K562 (cell line): ENCODE data around the gene PTBP3. TPM values are rescaled to one million over a fixed set of nuclear protein-coding genes. Genes with fewer than 3 reads are reported as not detected.

Experiments used
- KDM4B ChIP-seq, 2 experiments: fragments of 450-650 bp in 1 of 2; sonication (generic) in 1 of 2; IDR thresholded peaks; 2 replicates each; pipeline ENCODE4 v1.6.1; 2016 to 2017; ENCODE audit warnings: borderline replicate concordance in 2 of 2, antibody characterized with exemption in 1 of 2, low read depth in 1 of 2, mild to moderate bottlenecking in 1 of 2
- PHF8 ChIP-seq: fragments of 200-600 bp; sonication (generic); IDR thresholded peaks from 2 replicates; pipeline ENCODE4 v1.6.1; 2012; ENCODE audit warnings: mixed run types, mild to moderate bottlenecking, inconsistent platforms, low read length, moderate library complexity, borderline replicate concordance
- PYGO2 ChIP-seq: fragments of 450-650 bp; IDR thresholded peaks from 2 replicates; pipeline ENCODE4 v1.6.1; 2016; ENCODE audit warnings: mild to moderate bottlenecking, missing genetic modification characterization, moderate library complexity, missing compliant biosample characterization
- TOE1 ChIP-seq, 2 experiments: fragments of 450-650 bp in 1 of 2; sonication (generic) in 1 of 2; formaldehyde crosslinking in 1 of 2; IDR thresholded peaks; 2 replicates each; pipeline versions ENCODE4 v1.7.1 to v1.8.0; 2016 to 2022; ENCODE audit warnings: borderline replicate concordance in 2 of 2, mild to moderate bottlenecking in 2 of 2, antibody characterized with exemption in 1 of 2, inconsistent platforms in 1 of 2, low read depth in 1 of 2, missing genetic modification reagents in 1 of 2, moderate library complexity in 1 of 2
- ZBTB1 ChIP-seq: sonication (generic); formaldehyde crosslinking; IDR thresholded peaks from 2 replicates; pipeline ENCODE4 v1.8.1; 2023; ENCODE audit warnings: missing genetic modification reagents, low read depth, mild to moderate bottlenecking, borderline replicate concordance
- ZEB2 ChIP-seq: fragments of 450-650 bp; IDR thresholded peaks from 2 replicates; pipeline ENCODE4 v1.6.1; 2016
- ZFP1 ChIP-seq: fragments of 450-650 bp; formaldehyde crosslinking; IDR thresholded peaks from 2 replicates; pipeline ENCODE4 v1.4.0; 2020; ENCODE audit warnings: mild to moderate bottlenecking, mixed read lengths
- ZNF175 ChIP-seq: fragments of 200-800 bp; sonication (Bioruptor generic); IDR thresholded peaks from 2 replicates; pipeline ENCODE4 v1.6.1; 2016; ENCODE audit warnings: low read depth, mild to moderate bottlenecking, missing genetic modification characterization, missing compliant biosample characterization
- polyA plus RNA-seq, 8 experiments: library from polyadenylated mRNA; depleted of rRNA in 4 of 8; stranded (reverse) in 5 of 8; unstranded in 3 of 8; fragments of >200 nt; fragmentation: Nextera tagmentation in 2 of 8; fragmentation: Illumina TruSeq in 1 of 8; extraction: Ambion mirVana in 2 of 8; extraction: Trizol in 1 of 8; gene quantifications; 2 replicates each; pipeline versions ENCODE4 v1.2.1 to v1.2.3, GENCODE V29; 2011 to 2014; ENCODE audit warnings: inconsistent platforms in 1 of 8, missing spikeins in 1 of 8
- total RNA-seq, 7 experiments: library from RNA; depleted of rRNA in 6 of 7; stranded (reverse); fragments of >200 nt in 6 of 7; fragmentation: Illumina TruSeq in 2 of 7; extraction: Trizol in 2 of 7; gene quantifications; 2 replicates each; pipeline versions ENCODE4 v1.2.1 to v1.2.3, GENCODE V29; 2011 to 2021; ENCODE audit warnings: low replicate concordance in 1 of 7
- TF ChIP-seq, protein P1 (sequence below): IDR thresholded peaks from 2 replicates; pipeline ENCODE4 v1.6.1; 2012; ENCODE audit warnings: low read depth, low read length, improper control_type of control experiment, borderline replicate concordance
- TF ChIP-seq, protein P2 (sequence below): fragments of 250-450 bp; sonication (Bioruptor Pico); IDR thresholded peaks from 2 replicates; pipeline ENCODE4 v1.8.0; 2021; ENCODE audit warnings: moderate library complexity, mild to moderate bottlenecking, inconsistent platforms
- TF ChIP-seq, protein P3 (sequence below): fragments of 250-450 bp; sonication (Bioruptor Pico); IDR thresholded peaks from 2 replicates; pipeline ENCODE4 v1.8.0; 2021; ENCODE audit warnings: borderline replicate concordance, mild to moderate bottlenecking, moderate library complexity; ENCODE audit not compliant: poor library complexity, severe bottlenecking
- TF ChIP-seq, protein P4 (sequence below): sonication (generic); formaldehyde crosslinking; IDR thresholded peaks from 2 replicates; pipeline ENCODE4 v1.8.0; 2022; ENCODE audit warnings: missing genetic modification reagents, mild to moderate bottlenecking, borderline replicate concordance
- TF ChIP-seq, protein P5 (sequence below): sonication (generic); formaldehyde crosslinking; IDR thresholded peaks from 2 replicates; pipeline ENCODE4 v1.8.0; 2023; ENCODE audit warnings: mild to moderate bottlenecking, missing genetic modification reagents
- TF ChIP-seq, protein P6 (sequence below): sonication (generic); IDR thresholded peaks from 2 replicates; pipeline ENCODE4 v1.6.1; 2016
- TF ChIP-seq, protein P7 (sequence below): fragments of 150-350 bp; IDR thresholded peaks from 2 replicates; pipeline ENCODE4 v1.6.1; 2014; ENCODE audit warnings: low read depth, mild to moderate bottlenecking, low read length, borderline replicate concordance

Gene PTBP3
- total and polyA plus RNA-seq, 9 of the 15 experiments (the other 6 are each of a cell fraction or from before 2014, with no cell fraction given): 22.4 to 132 (median 68.0) TPM

DNA sequence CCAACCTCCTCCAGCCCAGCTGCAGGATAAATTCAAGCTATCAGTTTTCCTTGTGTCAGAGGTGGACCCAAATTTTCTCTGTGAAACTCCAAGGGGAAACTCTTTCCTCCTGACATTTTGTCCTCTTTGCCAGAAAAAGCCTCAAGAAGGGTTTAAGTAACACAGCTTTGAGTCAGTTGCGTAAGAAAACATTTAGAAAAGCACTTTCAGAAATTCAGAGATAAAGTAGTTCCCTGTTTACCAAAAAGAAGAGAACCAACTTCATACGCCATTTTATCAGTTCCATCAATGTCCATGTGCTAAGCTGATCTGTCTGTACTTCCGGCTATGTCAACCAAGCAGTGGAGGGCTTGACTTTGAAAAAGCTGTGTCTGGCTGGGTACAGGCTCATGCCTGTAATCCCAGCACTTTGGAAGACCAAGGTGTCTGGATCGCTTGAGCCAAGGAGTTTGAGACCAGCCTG lies 138.4 kb downstream of the PTBP3 start (continued):
- TF ChIP-seq, protein P1, sequence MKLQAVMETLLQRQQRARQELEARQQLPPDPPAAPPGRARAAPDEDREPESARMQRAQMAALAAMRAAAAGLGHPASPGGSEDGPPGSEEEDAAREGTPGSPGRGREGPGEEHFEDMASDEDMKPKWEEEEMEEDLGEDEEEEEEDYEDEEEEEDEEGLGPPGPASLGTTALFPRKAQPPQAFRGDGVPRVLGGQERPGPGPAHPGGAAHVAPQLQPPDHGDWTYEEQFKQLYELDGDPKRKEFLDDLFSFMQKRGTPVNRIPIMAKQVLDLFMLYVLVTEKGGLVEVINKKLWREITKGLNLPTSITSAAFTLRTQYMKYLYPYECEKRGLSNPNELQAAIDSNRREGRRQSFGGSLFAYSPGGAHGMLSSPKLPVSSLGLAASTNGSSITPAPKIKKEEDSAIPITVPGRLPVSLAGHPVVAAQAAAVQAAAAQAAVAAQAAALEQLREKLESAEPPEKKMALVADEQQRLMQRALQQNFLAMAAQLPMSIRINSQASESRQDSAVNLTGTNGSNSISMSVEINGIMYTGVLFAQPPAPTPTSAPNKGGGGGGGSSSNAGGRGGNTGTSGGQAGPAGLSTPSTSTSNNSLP: no peak
- TF ChIP-seq ZNF175: peak; percentile 90; the same call in 1 of the 2 replicates
- TF ChIP-seq, protein P2, sequence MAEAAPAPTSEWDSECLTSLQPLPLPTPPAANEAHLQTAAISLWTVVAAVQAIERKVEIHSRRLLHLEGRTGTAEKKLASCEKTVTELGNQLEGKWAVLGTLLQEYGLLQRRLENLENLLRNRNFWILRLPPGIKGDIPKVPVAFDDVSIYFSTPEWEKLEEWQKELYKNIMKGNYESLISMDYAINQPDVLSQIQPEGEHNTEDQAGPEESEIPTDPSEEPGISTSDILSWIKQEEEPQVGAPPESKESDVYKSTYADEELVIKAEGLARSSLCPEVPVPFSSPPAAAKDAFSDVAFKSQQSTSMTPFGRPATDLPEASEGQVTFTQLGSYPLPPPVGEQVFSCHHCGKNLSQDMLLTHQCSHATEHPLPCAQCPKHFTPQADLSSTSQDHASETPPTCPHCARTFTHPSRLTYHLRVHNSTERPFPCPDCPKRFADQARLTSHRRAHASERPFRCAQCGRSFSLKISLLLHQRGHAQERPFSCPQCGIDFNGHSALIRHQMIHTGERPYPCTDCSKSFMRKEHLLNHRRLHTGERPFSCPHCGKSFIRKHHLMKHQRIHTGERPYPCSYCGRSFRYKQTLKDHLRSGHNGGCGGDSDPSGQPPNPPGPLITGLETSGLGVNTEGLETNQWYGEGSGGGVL (CRISPR knock-in tag): no peak
- TF ChIP-seq PYGO2 (tag): peak; percentile 67; the same call in 1 of the 2 replicates
- TF ChIP-seq ZFP1 (CRISPR knock-in tag): no peak
- TF ChIP-seq, protein P3, sequence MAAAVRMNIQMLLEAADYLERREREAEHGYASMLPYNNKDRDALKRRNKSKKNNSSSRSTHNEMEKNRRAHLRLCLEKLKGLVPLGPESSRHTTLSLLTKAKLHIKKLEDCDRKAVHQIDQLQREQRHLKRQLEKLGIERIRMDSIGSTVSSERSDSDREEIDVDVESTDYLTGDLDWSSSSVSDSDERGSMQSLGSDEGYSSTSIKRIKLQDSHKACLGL: no peak
- TF ChIP-seq, protein P4, sequence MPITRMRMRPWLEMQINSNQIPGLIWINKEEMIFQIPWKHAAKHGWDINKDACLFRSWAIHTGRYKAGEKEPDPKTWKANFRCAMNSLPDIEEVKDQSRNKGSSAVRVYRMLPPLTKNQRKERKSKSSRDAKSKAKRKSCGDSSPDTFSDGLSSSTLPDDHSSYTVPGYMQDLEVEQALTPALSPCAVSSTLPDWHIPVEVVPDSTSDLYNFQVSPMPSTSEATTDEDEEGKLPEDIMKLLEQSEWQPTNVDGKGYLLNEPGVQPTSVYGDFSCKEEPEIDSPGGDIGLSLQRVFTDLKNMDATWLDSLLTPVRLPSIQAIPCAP: no peak
- TF ChIP-seq, protein P5, sequence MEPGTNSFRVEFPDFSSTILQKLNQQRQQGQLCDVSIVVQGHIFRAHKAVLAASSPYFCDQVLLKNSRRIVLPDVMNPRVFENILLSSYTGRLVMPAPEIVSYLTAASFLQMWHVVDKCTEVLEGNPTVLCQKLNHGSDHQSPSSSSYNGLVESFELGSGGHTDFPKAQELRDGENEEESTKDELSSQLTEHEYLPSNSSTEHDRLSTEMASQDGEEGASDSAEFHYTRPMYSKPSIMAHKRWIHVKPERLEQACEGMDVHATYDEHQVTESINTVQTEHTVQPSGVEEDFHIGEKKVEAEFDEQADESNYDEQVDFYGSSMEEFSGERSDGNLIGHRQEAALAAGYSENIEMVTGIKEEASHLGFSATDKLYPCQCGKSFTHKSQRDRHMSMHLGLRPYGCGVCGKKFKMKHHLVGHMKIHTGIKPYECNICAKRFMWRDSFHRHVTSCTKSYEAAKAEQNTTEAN (CRISPR knock-in tag): no peak
- no peak for TF ChIP-seq PHF8
- TF ChIP-seq, protein P6, sequence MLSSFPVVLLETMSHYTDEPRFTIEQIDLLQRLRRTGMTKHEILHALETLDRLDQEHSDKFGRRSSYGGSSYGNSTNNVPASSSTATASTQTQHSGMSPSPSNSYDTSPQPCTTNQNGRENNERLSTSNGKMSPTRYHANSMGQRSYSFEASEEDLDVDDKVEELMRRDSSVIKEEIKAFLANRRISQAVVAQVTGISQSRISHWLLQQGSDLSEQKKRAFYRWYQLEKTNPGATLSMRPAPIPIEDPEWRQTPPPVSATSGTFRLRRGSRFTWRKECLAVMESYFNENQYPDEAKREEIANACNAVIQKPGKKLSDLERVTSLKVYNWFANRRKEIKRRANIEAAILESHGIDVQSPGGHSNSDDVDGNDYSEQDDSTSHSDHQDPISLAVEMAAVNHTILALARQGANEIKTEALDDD: no peak
- TF ChIP-seq ZBTB1 (CRISPR knock-in tag): no peak
- no peak for TF ChIP-seq KDM4B (IDR thresholded peaks at IDR 0.05; ENCODE audit: borderline replicate concordance in 2 of 2, low read depth in 1 of 2)
- TF ChIP-seq ZEB2: no peak
- TF ChIP-seq, protein P7, sequence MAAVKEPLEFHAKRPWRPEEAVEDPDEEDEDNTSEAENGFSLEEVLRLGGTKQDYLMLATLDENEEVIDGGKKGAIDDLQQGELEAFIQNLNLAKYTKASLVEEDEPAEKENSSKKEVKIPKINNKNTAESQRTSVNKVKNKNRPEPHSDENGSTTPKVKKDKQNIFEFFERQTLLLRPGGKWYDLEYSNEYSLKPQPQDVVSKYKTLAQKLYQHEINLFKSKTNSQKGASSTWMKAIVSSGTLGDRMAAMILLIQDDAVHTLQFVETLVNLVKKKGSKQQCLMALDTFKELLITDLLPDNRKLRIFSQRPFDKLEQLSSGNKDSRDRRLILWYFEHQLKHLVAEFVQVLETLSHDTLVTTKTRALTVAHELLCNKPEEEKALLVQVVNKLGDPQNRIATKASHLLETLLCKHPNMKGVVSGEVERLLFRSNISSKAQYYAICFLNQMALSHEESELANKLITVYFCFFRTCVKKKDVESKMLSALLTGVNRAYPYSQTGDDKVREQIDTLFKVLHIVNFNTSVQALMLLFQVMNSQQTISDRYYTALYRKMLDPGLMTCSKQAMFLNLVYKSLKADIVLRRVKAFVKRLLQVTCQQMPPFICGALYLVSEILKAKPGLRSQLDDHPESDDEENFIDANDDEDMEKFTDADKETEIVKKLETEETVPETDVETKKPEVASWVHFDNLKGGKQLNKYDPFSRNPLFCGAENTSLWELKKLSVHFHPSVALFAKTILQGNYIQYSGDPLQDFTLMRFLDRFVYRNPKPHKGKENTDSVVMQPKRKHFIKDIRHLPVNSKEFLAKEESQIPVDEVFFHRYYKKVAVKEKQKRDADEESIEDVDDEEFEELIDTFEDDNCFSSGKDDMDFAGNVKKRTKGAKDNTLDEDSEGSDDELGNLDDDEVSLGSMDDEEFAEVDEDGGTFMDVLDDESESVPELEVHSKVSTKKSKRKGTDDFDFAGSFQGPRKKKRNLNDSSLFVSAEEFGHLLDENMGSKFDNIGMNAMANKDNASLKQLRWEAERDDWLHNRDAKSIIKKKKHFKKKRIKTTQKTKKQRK: no peak
- no peak for TF ChIP-seq TOE1 (IDR thresholded peaks at IDR 0.05; ENCODE audit: borderline replicate concordance)
- TF ChIP-seq TOE1 (CRISPR knock-in tag; IDR thresholded peaks at IDR 0.05; ENCODE audit: borderline replicate concordance, low read depth): no peak
